Tibial artery (tissue), 4 donors: ENCODE results near the gene PARN.

Experiments
- DNase-seq, 2 donors: peaks; one replicate each; pipeline ENCODE4 v3.0.0-alpha.2; 2019
- H3K27ac ChIP-seq, 2 donors: fragments of 200-600 bp; sonication (generic) in 1 of 2; 1 replicate in 1 of 2; 2 replicates in 1 of 2; pipeline ENCODE4 v1.5.1; 2018 to 2019; ENCODE audit warnings: mild to moderate bottlenecking in 1 of 2
- H3K27me3 ChIP-seq, 2 donors: fragments of 200-600 bp; sonication (generic) in 1 of 2; one replicate each; pipeline versions ENCODE4 v1.5.1 to v1.6.0; 2016 to 2019
- H3K36me3 ChIP-seq, 3 donors: fragments of 200-600 bp; sonication (generic) in 2 of 3; one replicate each; pipeline ENCODE4 v1.5.1; 2016 to 2019; ENCODE audit warnings: mild to moderate bottlenecking in 2 of 3
- H3K4me1 ChIP-seq, 4 donors: fragments of 200-600 bp; sonication (generic) in 2 of 4; 1 replicate in 3 of 4; 2 replicates in 1 of 4; pipeline ENCODE4 v1.5.1; 2016 to 2019
- H3K4me3 ChIP-seq, 2 donors: fragments of 200-600 bp; sonication (generic) in 1 of 2; 1 replicate in 1 of 2; 2 replicates in 1 of 2; pipeline ENCODE4 v1.5.1; 2018 to 2019; ENCODE audit warnings: mild to moderate bottlenecking in 2 of 2
- H3K9me3 ChIP-seq, 3 donors: fragments of 200-600 bp; sonication (generic) in 1 of 3; one replicate each; pipeline ENCODE4 v1.5.1; 2016 to 2019
- CTCF ChIP-seq, 2 experiments: fragments of 200-600 bp in 1 of 2; fragments of 450-650 bp in 1 of 2; IDR thresholded peaks; one replicate each; pipeline ENCODE4 v1.5.1; 2017 to 2019; ENCODE audit warnings: antibody characterized with exemption in 2 of 2, mild to moderate bottlenecking in 1 of 2, moderate library complexity in 1 of 2
- intact Hi-C: fragments of 100-400 bp; cut with DNase I; formaldehyde crosslinking; loops from one replicate; pipeline ENCODE4 v1.15.0; 2023; ENCODE audit warnings: low total_unique reads

PARN gene

GRCh38 chr16:14494396-14494966 is 135.6 kb downstream of the PARN start:
- H3K4me1 ChIP-seq = peaks cover 0 to 15% (median 6%) of the 10 kb centered on the region in 4 donors
- TF ChIP-seq CTCF (IDR thresholded peaks at IDR 0.05) = no peak

GRCh38 chr16:14493791-14494190 is 136.3 kb downstream of the PARN start:
- no peak for DNase-seq
- intact Hi-C loops = no loop called here
- no peak overlapping the region for H3K27ac ChIP-seq

More at GRCh38 chr16:14494396-14494966, 135.6 kb downstream of the PARN start:
- Histone ChIP-seq H3K27me3 (no peaks in the 10 kb centered on the region), H3K9me3 (no peaks in the 10 kb centered on the region), H3K4me3 (no peak overlapping the region), H3K36me3 (no peaks in the 10 kb centered on the region), H3K27ac (no peak overlapping the region)
- intact Hi-C loops = no loop called here
- DNase-seq = no peak

GRCh38 chr16:14492614-14493013 is 137.4 kb downstream of the PARN start:
- no peak for DNase-seq
- H3K27me3 ChIP-seq = no peaks in the 10 kb centered on the region
- intact Hi-C loops = no loop called here
- H3K4me3 ChIP-seq = no peak overlapping the region
- H3K36me3 ChIP-seq = no peaks in the 10 kb centered on the region
- no peaks in the 10 kb centered on the region for H3K9me3 ChIP-seq
- no peak for TF ChIP-seq CTCF (IDR thresholded peaks at IDR 0.05)
- H3K27ac ChIP-seq = no peak overlapping the region
- H3K4me1 ChIP-seq = peaks cover 0 to 16% (median 3%) of the 10 kb centered on the region in 4 donors

More at GRCh38 chr16:14493791-14494190, 136.3 kb downstream of the PARN start:
- no peak for TF ChIP-seq CTCF (IDR thresholded peaks at IDR 0.05)
- Histone ChIP-seq H3K27me3 (no peaks in the 10 kb centered on the region), H3K4me3 (no peak overlapping the region), H3K36me3 (no peaks in the 10 kb centered on the region), H3K4me1 (peaks cover 0 to 15% (median 6%) of the 10 kb centered on the region in 4 donors), H3K9me3 (no peaks in the 10 kb centered on the region)

GRCh38 chr16:14491861-14492529 is 138.1 kb downstream of the PARN start:
- Histone ChIP-seq H3K36me3 (no peaks in the 10 kb centered on the region), H3K27me3 (no peaks in the 10 kb centered on the region), H3K4me3 (no peak overlapping the region), H3K9me3 (no peaks in the 10 kb centered on the region), H3K4me1 (peaks cover 0 to 16% (median 5%) of the 10 kb centered on the region in 4 donors), H3K27ac (no peak overlapping the region)
- TF ChIP-seq CTCF (IDR thresholded peaks at IDR 0.05) = no peak
- DNase-seq = no peak
- intact Hi-C loops = no loop called here

- Histone ChIP-seq H3K4me3 (no peak overlapping the region), H3K27ac (no peak overlapping the region), H3K4me1 (peaks cover 0 to 24% (median 6%) of the 10 kb centered on the region in 4 donors), H3K36me3 (no peaks in the 10 kb centered on the region), H3K27me3 (no peaks in the 10 kb centered on the region), H3K9me3 (no peaks in the 10 kb centered on the region)
- intact Hi-C loops = no loop called here
- DNase-seq = no peak
- no peak for TF ChIP-seq CTCF (IDR thresholded peaks at IDR 0.05)
These were observed 139.8 kb downstream of the PARN start for GRCh38 chr16:14490235-14490634.
